Rectal smooth muscle tissue (tissue), 1 donor: ENCODE results near the gene TES.

Experiments used
- H3K27ac ChIP-seq: one replicate; pipeline ENCODE4 v1.7.0; 2013; ENCODE audit warnings: low read depth, low read length, inconsistent platforms
- H3K27me3 ChIP-seq: one replicate; pipeline ENCODE4 v1.7.0; 2013; ENCODE audit warnings: low read length; ENCODE audit not compliant: control insufficient read depth, insufficient read depth
- H3K36me3 ChIP-seq: one replicate; pipeline ENCODE4 v1.7.0; 2013; ENCODE audit warnings: low read length; ENCODE audit not compliant: control insufficient read depth, insufficient read depth
- H3K4me1 ChIP-seq: one replicate; pipeline ENCODE4 v1.7.0; 2013; ENCODE audit warnings: low read length; ENCODE audit not compliant: control insufficient read depth, insufficient read depth
- H3K4me3 ChIP-seq: one replicate; pipeline ENCODE4 v1.7.0; 2013; ENCODE audit warnings: low read length
- H3K9ac ChIP-seq: one replicate; pipeline ENCODE4 v1.7.0; 2013; ENCODE audit warnings: low read length

TES gene

GRCh38 chr7:116210345-116211005, at the start of gene TES:
TES (plus strand) TSS chr7:116210539; CDS start chr7:116210708, 169 bp downstream.
- Histone ChIP-seq H3K36me3 (no peaks in the 10 kb centered on the region), H3K27me3 (no peaks in the 10 kb centered on the region), H3K9ac (peak within 1 kb of the TSS; percentile 97), H3K4me1 (peaks cover 3% of the 10 kb centered on the region), H3K27ac (peak within 1 kb of the TSS; percentile 97), H3K4me3 (peak within 1 kb of the TSS; percentile 96)

GRCh38 chr7:116161728-116162127, 48.6 kb upstream of the TES start:
- no peak overlapping the region for H3K4me3 ChIP-seq
- no peaks in the 10 kb centered on the region for H3K36me3 ChIP-seq
- H3K27ac ChIP-seq, result no peak overlapping the region
- H3K9ac ChIP-seq, result no peak overlapping the region
- H3K4me1 ChIP-seq, result no peaks in the 10 kb centered on the region
- no peaks in the 10 kb centered on the region for H3K27me3 ChIP-seq

- Histone ChIP-seq H3K36me3 (no peaks in the 10 kb centered on the region), H3K27ac (no peak overlapping the region), H3K27me3 (no peaks in the 10 kb centered on the region), H3K4me1 (no peaks in the 10 kb centered on the region), H3K4me3 (no peak overlapping the region), H3K9ac (no peak overlapping the region)
These were observed 48.1 kb upstream of the TES start for GRCh38 chr7:116162254-116162653.

DNA sequence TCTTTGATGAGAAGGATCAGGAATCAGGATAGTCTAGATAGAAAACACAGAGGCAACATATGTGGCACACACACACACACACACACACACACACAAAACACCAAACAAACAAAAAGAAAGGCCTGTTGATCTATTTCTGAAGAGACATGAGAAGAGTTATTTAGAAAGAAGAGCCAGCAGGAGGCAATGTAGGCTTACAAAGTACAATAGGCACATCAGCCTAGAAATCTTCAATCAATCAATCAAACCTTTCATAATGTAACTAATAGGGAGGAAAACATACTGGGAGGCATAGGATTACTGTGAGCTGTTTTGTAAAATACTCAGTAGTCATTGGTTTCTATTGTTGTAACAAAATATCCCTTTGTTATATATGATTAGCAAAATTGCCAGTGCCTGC, 47.3 kb upstream of the TES start:
- H3K36me3 ChIP-seq, result no peaks in the 10 kb centered on the region
- H3K27ac ChIP-seq, result no peak overlapping the region
- H3K9ac ChIP-seq, result no peak overlapping the region
- no peak overlapping the region for H3K4me3 ChIP-seq
- no peaks in the 10 kb centered on the region for H3K4me1 ChIP-seq
- H3K27me3 ChIP-seq, result no peaks in the 10 kb centered on the region

DNA sequence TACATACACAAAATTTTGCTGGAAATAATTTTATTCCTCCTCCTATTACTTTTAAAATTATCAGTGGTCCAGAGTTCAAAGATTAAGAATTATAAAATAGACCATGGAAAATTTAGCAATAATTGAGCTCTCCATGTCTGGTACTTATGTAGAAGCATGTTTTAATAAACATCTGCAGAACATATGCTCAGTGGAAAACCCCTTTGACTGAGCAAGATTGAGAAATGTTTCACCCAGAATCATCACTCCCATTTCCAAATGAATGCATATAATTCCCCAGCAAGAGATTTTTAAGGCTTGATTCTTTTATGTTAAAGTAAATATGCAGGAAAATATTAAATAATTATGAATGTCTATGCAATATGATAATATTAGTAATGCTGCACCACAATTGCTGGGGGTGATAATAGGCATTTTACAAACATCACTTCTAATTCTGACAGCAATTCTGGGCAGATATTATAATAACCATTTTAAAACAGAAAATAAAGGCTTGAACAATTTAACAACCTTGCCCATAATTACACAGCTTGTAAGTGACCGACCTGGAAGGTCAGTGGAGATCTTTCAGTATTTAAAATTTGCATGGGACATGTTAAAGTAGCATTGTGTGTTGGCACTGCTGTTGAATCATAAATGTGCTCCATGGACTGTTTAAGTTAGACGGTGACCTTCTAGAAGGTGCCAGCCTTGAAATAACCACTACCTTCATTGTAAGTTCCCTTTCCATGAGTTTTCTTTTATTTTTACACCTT, 45.6 kb upstream of the TES start:
- Histone ChIP-seq H3K4me3 (no peak overlapping the region), H3K4me1 (no peaks in the 10 kb centered on the region), H3K27me3 (no peaks in the 10 kb centered on the region), H3K36me3 (no peaks in the 10 kb centered on the region), H3K9ac (no peak overlapping the region), H3K27ac (no peak overlapping the region)

- Histone ChIP-seq H3K36me3 (no peaks in the 10 kb centered on the region), H3K4me1 (no peaks in the 10 kb centered on the region), H3K27ac (no peak overlapping the region), H3K27me3 (no peaks in the 10 kb centered on the region), H3K9ac (no peak overlapping the region), H3K4me3 (no peak overlapping the region)
These were observed 44.6 kb upstream of the TES start for GRCh38 chr7:116165717-116166116.

DNA sequence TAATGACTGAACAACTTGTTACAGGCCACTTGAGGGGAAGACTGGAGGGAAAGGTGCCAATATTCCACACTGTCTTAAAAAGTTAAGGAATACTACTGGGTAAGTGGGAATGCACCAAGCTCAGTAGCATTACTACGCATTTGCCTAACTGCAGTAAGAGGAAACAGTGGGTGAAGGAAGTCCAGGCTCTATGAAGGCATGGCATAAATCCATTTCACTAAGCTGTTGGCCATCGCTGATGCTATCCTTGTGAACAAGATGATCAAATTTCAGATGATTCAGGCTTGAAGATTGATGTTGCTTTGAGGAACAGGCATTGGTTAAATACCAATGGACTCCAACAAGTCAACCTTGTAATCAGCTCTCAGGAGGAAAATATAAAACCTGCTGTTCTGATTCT, 44.2 kb upstream of the TES start:
- H3K27me3 ChIP-seq, result no peaks in the 10 kb centered on the region
- no peaks in the 10 kb centered on the region for H3K36me3 ChIP-seq
- H3K4me1 ChIP-seq, result no peaks in the 10 kb centered on the region
- no peak overlapping the region for H3K27ac ChIP-seq
- no peak overlapping the region for H3K9ac ChIP-seq
- no peak overlapping the region for H3K4me3 ChIP-seq

DNA sequence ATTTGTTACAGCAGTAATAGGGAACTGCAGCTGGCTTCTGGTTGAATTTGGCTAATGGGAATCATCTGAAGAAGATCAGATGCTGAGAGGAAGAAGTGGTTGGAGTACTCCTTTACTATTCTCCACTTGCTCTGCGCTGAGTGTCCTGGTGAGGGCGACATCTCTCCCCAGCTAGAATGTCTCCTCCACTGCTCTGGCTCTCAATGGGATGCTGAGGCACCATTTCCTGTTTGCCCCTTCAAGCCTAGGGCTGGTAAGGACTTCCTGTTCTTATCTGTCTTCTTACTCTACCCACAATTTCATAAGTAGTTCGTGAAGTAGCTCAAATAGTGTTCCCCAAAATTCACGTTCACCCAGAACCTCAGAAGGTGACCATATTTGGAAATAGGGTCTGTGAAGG, 43.2 kb upstream of the TES start:
- Histone ChIP-seq H3K27ac (no peak overlapping the region), H3K9ac (no peak overlapping the region), H3K27me3 (no peaks in the 10 kb centered on the region), H3K36me3 (no peaks in the 10 kb centered on the region), H3K4me3 (no peak overlapping the region), H3K4me1 (no peaks in the 10 kb centered on the region)

GRCh38 chr7:116169060-116169459, 41.3 kb upstream of the TES start:
- H3K27ac ChIP-seq, result no peak overlapping the region
- H3K27me3 ChIP-seq, result no peaks in the 10 kb centered on the region
- H3K4me3 ChIP-seq, result no peak overlapping the region
- H3K4me1 ChIP-seq, result no peaks in the 10 kb centered on the region
- H3K36me3 ChIP-seq, result no peaks in the 10 kb centered on the region
- H3K9ac ChIP-seq, result no peak overlapping the region

DNA sequence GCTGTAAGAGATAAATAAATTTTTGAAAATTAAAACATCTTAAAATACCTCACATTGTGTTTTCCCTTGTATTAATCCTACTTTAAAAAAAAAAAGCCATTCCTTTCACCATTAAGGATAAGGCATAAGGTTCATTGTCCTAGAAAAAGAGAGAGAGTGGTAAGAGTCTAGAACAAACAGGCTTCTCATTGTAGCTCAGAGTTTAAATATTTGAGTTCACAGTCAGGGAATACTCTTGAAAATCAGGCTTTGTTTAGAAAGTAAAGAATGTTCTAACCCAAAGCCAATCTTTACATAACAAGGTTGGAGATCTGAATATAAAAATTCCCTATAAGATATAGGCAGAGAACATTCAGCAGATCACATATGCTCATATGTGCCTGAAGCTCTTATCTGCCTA, 40.2 kb upstream of the TES start:
- Histone ChIP-seq H3K4me3 (no peak overlapping the region), H3K36me3 (no peaks in the 10 kb centered on the region), H3K27me3 (no peaks in the 10 kb centered on the region), H3K27ac (no peak overlapping the region), H3K9ac (no peak overlapping the region), H3K4me1 (no peaks in the 10 kb centered on the region)

- no peaks in the 10 kb centered on the region for H3K27me3 ChIP-seq
- no peak overlapping the region for H3K4me3 ChIP-seq
- H3K27ac ChIP-seq, result no peak overlapping the region
- H3K36me3 ChIP-seq, result no peaks in the 10 kb centered on the region
- no peaks in the 10 kb centered on the region for H3K4me1 ChIP-seq
- H3K9ac ChIP-seq, result no peak overlapping the region
These were observed 39.2 kb upstream of the TES start for GRCh38 chr7:116171094-116171493.

GRCh38 chr7:116172353-116172752, 38.0 kb upstream of the TES start:
- Histone ChIP-seq H3K4me3 (no peak overlapping the region), H3K9ac (no peak overlapping the region), H3K36me3 (no peaks in the 10 kb centered on the region), H3K27ac (no peak overlapping the region), H3K27me3 (no peaks in the 10 kb centered on the region), H3K4me1 (no peaks in the 10 kb centered on the region)
